ENCODE results near the gene CABP1.
"Not testable (repeated sequence)": the region's sequence is repeated elsewhere in the genome, so short reads cannot be mapped to it uniquely, and the experiment has no call there.

CABP1 gene

DNA sequence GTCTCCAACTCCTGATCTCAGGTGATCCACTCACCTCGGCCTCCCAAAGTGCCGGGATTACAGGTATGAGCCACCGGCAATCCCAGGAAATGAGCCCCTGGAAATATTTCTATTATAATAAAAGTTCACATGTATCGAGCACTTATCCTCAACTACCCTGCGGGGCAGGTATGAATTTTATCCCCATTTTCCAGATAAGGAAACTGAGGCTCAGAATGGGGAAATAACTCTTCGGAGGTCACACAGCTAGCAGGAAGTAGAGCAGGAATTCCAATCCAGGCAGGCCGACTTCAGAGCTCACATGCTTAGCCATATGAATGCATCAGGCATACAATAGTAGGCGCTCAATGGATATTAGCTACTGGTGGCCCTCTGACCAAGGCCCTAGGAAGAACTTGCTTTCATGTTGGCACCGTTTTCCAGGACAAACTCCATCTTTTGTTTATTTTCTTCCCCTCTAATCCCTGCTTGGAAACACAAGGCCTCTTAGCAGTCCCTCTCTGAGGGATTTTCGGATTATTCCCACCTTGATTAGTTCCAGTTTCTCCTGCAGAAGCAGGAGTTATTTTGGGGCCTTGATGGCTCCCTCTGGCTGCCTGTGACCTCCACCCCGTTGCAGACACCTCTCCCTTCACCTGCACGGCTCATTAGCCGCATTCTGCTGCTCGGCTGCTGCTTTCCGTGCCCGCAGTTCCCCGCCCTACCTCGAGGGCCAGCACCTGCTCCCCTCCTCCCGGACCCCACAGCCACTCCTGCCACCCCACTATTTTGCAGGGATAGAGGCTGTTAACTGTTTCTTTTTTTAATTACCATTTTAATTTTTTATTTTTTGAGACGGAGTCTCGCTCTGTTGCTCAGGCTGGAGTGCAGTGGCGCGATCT, 40.5 kb upstream of the CABP1 start:
- TF ChIP-seq, protein P1, sequence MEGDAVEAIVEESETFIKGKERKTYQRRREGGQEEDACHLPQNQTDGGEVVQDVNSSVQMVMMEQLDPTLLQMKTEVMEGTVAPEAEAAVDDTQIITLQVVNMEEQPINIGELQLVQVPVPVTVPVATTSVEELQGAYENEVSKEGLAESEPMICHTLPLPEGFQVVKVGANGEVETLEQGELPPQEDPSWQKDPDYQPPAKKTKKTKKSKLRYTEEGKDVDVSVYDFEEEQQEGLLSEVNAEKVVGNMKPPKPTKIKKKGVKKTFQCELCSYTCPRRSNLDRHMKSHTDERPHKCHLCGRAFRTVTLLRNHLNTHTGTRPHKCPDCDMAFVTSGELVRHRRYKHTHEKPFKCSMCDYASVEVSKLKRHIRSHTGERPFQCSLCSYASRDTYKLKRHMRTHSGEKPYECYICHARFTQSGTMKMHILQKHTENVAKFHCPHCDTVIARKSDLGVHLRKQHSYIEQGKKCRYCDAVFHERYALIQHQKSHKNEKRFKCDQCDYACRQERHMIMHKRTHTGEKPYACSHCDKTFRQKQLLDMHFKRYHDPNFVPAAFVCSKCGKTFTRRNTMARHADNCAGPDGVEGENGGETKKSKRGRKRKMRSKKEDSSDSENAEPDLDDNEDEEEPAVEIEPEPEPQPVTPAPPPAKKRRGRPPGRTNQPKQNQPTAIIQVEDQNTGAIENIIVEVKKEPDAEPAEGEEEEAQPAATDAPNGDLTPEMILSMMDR (IDR thresholded peaks at IDR 0.05; ENCODE audit: low read depth, low read length): no peak

DNA sequence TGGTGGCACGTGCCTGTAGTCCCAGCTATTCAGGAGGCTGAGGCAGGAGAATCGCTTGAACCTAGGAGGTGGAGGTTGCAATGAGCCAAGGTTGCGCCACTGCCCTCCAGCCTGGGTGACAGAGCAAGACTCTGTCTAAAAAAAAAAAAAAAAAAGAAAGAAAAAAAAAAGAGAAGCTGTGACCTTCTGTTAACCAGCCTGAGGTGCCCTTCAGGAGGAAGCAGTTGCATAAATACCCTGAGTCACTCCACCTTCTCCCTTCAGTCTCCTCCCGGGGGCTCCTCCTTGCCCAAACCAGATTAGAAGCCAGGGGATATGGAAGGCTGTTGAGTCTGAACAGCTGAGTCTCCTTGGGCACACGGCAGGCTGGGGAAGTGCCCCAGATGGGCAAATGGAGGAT, 38.0 kb upstream of the CABP1 start:
- DNase-seq (ENCODE audit: extremely low read depth, low read depth): not testable (repeated sequence)

More for the DNA sequence above, 40.5 kb upstream of the CABP1 start:
- no peak for DNase-seq (ENCODE audit: extremely low read depth, low read depth)

DNA sequence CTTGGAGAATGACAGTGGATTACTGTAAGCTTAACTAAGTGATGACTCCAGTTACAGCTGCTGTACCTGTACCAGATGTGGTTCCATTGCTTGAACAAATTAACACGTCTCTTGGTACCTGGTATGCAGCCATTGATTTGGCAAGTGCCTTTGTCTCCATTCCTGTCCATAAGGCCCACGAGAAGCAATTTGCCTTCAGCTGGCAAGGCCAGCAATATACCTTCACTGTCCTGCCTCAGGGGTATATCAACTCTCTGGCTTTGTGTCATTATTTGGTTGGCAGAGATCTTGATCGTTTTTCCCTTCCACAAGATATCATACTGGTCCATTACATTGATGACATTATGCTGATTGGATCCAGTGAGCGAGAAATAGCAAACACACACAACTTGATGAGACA, 29.9 kb upstream of the CABP1 start:
- DNase-seq (ENCODE audit: extremely low read depth, low read depth): no peak
- TF ChIP-seq, protein P1 (IDR thresholded peaks at IDR 0.05; ENCODE audit: low read depth, low read length): no peak

DNA sequence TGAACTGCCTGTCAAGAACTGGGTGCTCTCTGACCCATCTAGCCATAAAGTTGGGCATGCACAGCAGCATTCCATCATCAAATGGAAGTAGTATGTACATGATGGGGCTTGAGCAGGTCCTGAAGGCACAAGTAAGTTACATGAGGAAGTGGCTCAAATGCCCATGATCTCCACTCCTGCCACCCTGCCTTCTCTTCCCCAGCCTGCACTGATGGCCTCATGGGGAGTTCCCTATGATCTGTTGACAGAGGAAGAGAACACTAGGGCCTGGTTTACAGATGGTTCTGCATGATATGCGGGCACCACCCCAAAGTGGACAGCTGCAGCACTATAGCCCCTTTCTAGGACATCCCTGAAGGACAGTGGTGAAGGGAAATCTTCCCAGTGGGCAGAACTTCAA, 28.9 kb upstream of the CABP1 start:
- not testable (repeated sequence) for DNase-seq (ENCODE audit: extremely low read depth, low read depth)

DNA sequence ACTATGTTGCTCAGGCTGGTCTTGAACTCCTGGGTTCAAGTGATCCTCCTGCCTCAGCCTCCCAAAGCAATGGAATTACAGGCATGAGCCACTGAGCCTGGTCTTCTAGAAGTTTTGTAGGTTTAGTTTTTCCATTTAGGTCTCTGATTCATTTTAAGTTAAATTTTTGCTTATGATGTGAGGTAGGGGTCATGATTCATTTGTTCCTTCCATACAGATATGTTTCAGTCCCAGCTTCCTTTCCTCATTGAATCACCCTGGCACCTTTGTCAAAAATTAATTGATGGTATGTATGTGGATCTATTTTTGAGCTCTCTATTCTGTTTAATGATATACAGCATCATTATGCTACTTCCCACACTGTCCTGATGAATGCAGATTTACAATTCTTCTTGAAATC, 25.6 kb upstream of the CABP1 start:
- TF ChIP-seq, protein P1 (IDR thresholded peaks at IDR 0.05; ENCODE audit: low read depth, low read length): no peak

DNA sequence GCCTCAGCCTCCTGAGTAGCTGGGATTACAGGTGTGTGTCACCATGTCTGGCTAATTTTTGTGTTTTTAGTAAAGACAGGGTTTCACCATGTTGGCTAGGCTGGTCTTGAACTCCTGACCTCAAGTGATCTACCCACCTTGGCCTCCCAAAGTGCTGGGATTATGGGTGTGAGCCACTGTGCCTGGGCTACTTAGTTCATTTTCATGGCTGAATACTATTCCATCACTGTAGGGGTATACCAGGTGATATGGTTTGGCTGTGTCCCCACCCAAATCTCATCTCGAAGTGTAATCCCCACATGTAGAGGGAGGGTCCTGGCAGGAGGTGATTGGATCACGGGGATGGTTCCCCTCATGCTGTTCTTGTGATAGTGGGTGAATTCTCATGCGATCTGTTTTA, 23.2 kb upstream of the CABP1 start:
- not testable (repeated sequence) for DNase-seq (ENCODE audit: extremely low read depth, low read depth)

More for the DNA sequence above, 25.6 kb upstream of the CABP1 start:
- no peak for DNase-seq (ENCODE audit: extremely low read depth, low read depth)

DNA sequence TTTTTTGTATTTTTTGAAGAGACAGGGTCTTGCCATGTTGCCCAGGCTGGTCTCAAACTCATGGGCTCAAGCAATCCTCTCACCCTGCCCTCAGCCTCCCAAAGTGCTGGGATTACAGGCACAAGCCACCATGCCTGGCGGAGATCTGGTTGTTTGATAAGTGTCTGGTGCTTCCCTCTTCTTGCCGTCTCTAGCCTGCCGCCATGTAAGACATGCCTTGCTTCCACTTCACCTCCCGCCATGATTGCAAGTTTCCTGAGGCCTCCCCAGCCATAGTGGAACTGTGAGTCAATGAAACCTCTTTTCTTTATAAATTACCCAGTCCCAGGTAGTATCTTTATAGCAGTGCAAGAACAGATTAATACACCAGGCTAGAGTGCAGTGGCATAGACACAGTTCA, 22.7 kb upstream of the CABP1 start:
- not testable (repeated sequence) for DNase-seq (ENCODE audit: extremely low read depth, low read depth)

DNA sequence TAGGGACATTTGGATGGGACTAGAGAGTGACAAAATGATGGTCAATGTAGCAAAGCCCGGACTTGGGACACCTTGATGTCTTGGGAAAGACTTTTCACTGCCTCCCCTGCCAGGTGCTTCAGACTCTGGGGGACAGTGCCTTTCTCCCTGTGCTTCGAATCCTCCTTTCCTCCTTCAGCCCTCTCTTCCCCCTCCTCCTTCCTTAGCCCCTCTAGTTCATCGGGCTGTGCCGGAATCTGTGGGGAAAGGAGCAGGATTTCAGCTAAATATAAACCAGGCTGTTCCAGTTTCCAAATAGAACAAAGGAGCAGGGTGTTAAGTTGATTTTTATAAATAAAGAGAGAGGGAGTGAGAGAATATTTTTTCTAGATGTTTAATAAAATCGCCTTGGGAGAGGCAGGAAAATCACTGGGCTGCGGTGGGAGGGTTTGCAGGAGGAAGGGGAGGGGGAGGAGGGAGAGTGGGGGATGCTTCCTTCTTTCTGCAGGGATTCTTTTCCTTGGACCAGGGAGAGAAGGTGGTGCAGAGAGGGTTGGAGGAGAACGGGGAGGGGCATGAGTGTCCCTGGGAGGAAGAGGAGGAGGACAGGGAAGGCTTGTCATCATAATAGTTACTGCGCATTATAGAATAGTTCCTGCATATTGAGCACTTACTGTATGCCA, 21.3 kb upstream of the CABP1 start:
- TF ChIP-seq, protein P1 (IDR thresholded peaks at IDR 0.05; ENCODE audit: low read depth, low read length): no peak
- DNase-seq (ENCODE audit: extremely low read depth, low read depth): no peak

DNA sequence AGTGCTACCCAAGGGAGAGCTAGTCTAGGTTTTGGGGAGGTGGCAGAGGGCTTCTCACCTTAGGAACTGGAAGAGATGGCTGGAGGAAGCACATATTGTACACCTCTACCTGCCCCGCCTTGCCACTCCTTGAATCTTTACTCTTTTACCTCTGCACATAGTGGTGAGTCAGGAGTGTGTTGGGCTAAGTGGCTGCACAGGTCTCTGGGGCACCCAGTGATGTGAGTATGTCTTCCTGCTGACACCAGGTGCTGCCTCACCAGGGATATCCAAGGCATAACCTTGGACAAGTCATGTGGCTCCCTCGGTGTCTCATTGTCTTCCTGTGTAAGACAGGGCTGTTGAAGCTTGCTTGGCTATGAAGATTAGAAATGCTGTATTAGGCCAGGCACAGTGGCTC, 19.8 kb upstream of the CABP1 start:
- DNase-seq (ENCODE audit: extremely low read depth, low read depth): no peak
- TF ChIP-seq, protein P1 (IDR thresholded peaks at IDR 0.05; ENCODE audit: low read depth, low read length): no peak

Measured in AG09319 (cell line).